Peyer's patch (tissue), 4 donors: ENCODE measurements around the gene CDH6.

ENCODE experiments used
- CTCF ChIP-seq, 6 experiments: fragments of 450-650 bp in 4 of 6; fragments of 200-600 bp in 2 of 6; sonication (generic) in 1 of 6; IDR thresholded peaks; one replicate each; pipeline ENCODE4 v1.5.1; 2017 to 2019; ENCODE audit warnings: antibody characterized with exemption in 6 of 6, mild to moderate bottlenecking in 3 of 6, moderate library complexity in 1 of 6
- POLR2A ChIP-seq, 2 donors: fragments of 450-650 bp; IDR thresholded peaks; one replicate each; pipeline ENCODE4 v1.5.1; 2017; ENCODE audit warnings: antibody characterized with exemption in 2 of 2, mild to moderate bottlenecking in 2 of 2, moderate library complexity in 2 of 2

- TF ChIP-seq CTCF (IDR thresholded peaks at IDR 0.05): no peak
- TF ChIP-seq POLR2A (IDR thresholded peaks at IDR 0.05): no peak
Measured at GRCh38 chr5:31271567-31271966, 78.1 kb downstream of the CDH6 start.
